ENCODE measurements around the gene SPDYE4. TPM values are rescaled to one million over a fixed set of nuclear protein-coding genes. Genes with fewer than 3 reads are reported as not detected.

SPDYE4 gene
- total and polyA plus RNA-seq, 2 experiments from 2014 or later: not detected

GRCh38 chr17:8725881-8726876, 32.2 kb downstream of the SPDYE4 start:
- Mint-ChIP-seq H3K4me3 (no peak overlapping the region), H3K27ac (no peak overlapping the region), H3K9me3 (no peaks in the 10 kb centered on the region), H3K4me1 (0 out of 3 replicates have a peak, but pooled peaks cover 2% of the 10 kb centered on the region), H3K27me3 (ENCODE audit: insufficient read depth, low read depth, poor library complexity) (peaks cover 1% of the 10 kb centered on the region), H3K36me3 (ENCODE audit: low read depth) (no peaks in the 10 kb centered on the region)
- ATAC-seq (no peak), DNase-seq (ENCODE audit: low spot score) (no peak)
- H3K79me2 ChIP-seq (replicated peaks; ENCODE audit: insufficient read depth): no peaks in the 10 kb centered on the region
- no peaks in the 10 kb centered on the region for H3K36me3 ChIP-seq (ENCODE audit: insufficient read depth)
- no peak for TF ChIP-seq EZH2 (IDR thresholded peaks at IDR 0.05; ENCODE audit: low read depth, unreplicated experiment)
- no peak for TF ChIP-seq CREB1 (CRISPR knock-in tag; IDR thresholded peaks at IDR 0.05; ENCODE audit: low read depth)
- TF ChIP-seq NANOG (IDR thresholded peaks at IDR 0.05; ENCODE audit: borderline replicate concordance): no peak
- no peak for TF ChIP-seq POLR2AphosphoS5 (IDR thresholded peaks at IDR 0.05; ENCODE audit: low read depth)
- TF ChIP-seq EZH2phosphoT487 (IDR thresholded peaks at IDR 0.05; ENCODE audit: unreplicated experiment): no peak
- TF ChIP-seq ZNF114 (CRISPR knock-in tag; IDR thresholded peaks at IDR 0.05): no peak
- no peak for TF ChIP-seq ZNF462 (CRISPR knock-in tag; IDR thresholded peaks at IDR 0.05)
- no peak for TF ChIP-seq JUNB (IDR thresholded peaks at IDR 0.05; ENCODE audit: unreplicated experiment)
- TF ChIP-seq ETS1 (IDR thresholded peaks at IDR 0.05): no peak
- no peak for TF ChIP-seq ZNF331 (CRISPR knock-in tag; IDR thresholded peaks at IDR 0.05; ENCODE audit: low read depth)
- no peak for TF ChIP-seq STAT1 (IDR thresholded peaks at IDR 0.05; ENCODE audit: unreplicated experiment)
- no peak for TF ChIP-seq CTCF (conservative IDR thresholded peaks at IDR 0.05; ENCODE audit: low read depth in 2 of 2)
- TF ChIP-seq REST (IDR thresholded peaks at IDR 0.05; ENCODE audit: unreplicated experiment): no peak
- no peaks in the 10 kb centered on the region for H3K4me1 ChIP-seq (ENCODE audit: insufficient read depth)
- no peaks in the 10 kb centered on the region for H4K20me1 ChIP-seq (replicated peaks; ENCODE audit: insufficient read depth)
- H3K4me2 ChIP-seq: no peak overlapping the region
- no peaks in the 10 kb centered on the region for H3K27me3 ChIP-seq (ENCODE audit: insufficient read depth)
- H3K9me2 ChIP-seq (ENCODE audit: insufficient read depth): 0 out of 2 replicates have a peak, but pooled peaks cover 2% of the 10 kb centered on the region
- H3K27ac ChIP-seq (ENCODE audit: low read depth): no peak overlapping the region
- H3F3A ChIP-seq (replicated peaks; ENCODE audit: low read depth): no peaks in the 10 kb centered on the region
- no peak overlapping the region for H3K4me3 ChIP-seq
- no peak overlapping the region for H2AFZ ChIP-seq
